SK-N-SH treated with all-trans-retinoic acid at 6 μM for 48 hours (cell line): ENCODE measurements around the gene SOD3.

Experiments
- ARNTL ChIP-seq: fragments of 450-650 bp; formaldehyde crosslinking; IDR thresholded peaks from 2 replicates; pipeline ENCODE4 v1.5.0; 2020; ENCODE audit warnings: low read depth, mild to moderate bottlenecking, moderate library complexity, borderline replicate concordance
- CREB5 ChIP-seq: fragments of 250-450 bp; sonication (Bioruptor Pico); IDR thresholded peaks from 2 replicates; pipeline ENCODE4 v1.5.1; 2020; ENCODE audit warnings: low read depth, mild to moderate bottlenecking, moderate library complexity
- OSR1 ChIP-seq: fragments of 250-450 bp; sonication (Bioruptor Pico); IDR thresholded peaks from 2 replicates; pipeline ENCODE4 v1.8.0; 2022; ENCODE audit warnings: moderate library complexity, mild to moderate bottlenecking, inconsistent platforms
- RARB ChIP-seq: fragments of 250-450 bp; sonication (Bioruptor Pico); IDR thresholded peaks from 2 replicates; pipeline ENCODE4 v1.8.0; 2021; ENCODE audit warnings: mild to moderate bottlenecking, moderate library complexity
- SNAI2 ChIP-seq: fragments of 250-450 bp; sonication (Bioruptor Pico); IDR thresholded peaks from 2 replicates; pipeline ENCODE4 v1.5.0; 2020; ENCODE audit warnings: mild to moderate bottlenecking, moderate library complexity
- TOX ChIP-seq: fragments of 250-450 bp; sonication (Bioruptor Pico); IDR thresholded peaks from 2 replicates; pipeline ENCODE4 v1.8.0; 2021; ENCODE audit warnings: mild to moderate bottlenecking, moderate library complexity, borderline replicate concordance
- ZC3H10 ChIP-seq: fragments of 250-450 bp; sonication (Bioruptor Pico); IDR thresholded peaks from 2 replicates; pipeline ENCODE4 v1.5.1; 2021; ENCODE audit warnings: mild to moderate bottlenecking, moderate library complexity
- ZFP3 ChIP-seq: fragments of 250-450 bp; sonication (Bioruptor Pico); IDR thresholded peaks from 2 replicates; pipeline ENCODE4 v1.5.0; 2020; ENCODE audit warnings: mild to moderate bottlenecking, moderate library complexity

DNA sequence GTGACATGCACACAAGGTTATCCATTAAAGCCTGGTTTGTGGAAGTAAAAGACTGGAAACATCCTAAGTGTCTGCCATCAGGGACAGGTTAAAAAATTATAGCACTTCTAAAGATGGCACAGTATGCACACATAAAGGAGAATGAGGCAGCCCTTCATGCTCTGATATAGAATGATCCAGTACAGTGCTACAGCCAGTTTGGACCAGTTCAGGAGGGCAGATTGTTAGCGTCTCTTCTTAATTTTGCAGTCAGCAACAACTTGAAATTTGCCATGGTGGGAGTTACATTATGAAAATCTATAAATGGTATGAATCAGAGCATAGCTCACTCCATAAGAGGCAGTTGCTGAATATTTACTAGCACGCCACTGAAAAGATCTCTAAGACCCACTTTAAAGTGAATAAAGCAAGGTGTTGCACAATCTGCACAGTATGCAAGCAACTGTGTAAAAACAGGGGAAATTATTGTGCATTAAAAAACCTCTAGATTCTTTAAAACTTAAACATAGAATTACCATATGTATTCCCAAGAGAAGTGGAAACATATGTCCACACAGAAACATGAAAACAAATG lies 20.3 kb upstream of the SOD3 start:
- TF ChIP-seq RARB (CRISPR knock-in tag), result no peak
- TF ChIP-seq OSR1 (CRISPR knock-in tag), result no peak
- no peak for TF ChIP-seq ZC3H10 (CRISPR knock-in tag)
- TF ChIP-seq CREB5 (CRISPR knock-in tag), result no peak
- no peak for TF ChIP-seq ARNTL
- no peak for TF ChIP-seq TOX (CRISPR knock-in tag)
- no peak for TF ChIP-seq ZFP3 (CRISPR knock-in tag)
- TF ChIP-seq SNAI2 (CRISPR knock-in tag), result no peak
